ENCODE data around the gene KLK1. TPM values are rescaled to one million over a fixed set of nuclear protein-coding genes. Genes with fewer than 3 reads are reported as not detected.
"Not testable (repeated sequence)": the region's sequence is repeated elsewhere in the genome, so short reads cannot be mapped to it uniquely, and the experiment has no call there.

The KLK1 gene
- total RNA-seq, 4 donors from 2014 or later = 0.82 TPM; not detected in 3

DNA sequence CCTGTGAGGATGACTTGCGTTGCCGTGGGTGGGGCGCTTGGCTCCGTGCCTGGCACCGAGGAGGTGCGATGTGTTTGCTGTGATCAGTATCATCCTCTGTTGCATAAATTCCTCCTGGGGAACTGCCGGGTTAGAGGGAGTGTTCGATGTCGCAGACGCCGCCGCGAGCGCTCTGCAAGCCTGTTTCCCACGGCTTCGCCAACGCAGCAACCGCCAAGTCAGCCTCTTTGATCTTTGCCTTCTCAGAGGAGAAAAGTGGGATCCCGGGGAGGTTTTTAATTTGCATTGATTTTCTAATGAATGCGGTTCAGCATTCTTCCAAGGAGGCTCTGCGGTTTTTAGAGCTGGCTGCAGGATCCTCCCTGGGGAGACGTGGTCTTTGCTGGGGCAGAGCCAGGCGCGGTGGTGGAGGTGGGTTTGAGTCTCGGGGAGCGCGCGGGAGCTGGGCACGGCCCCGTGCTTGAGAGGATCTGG lies 45.7 kb downstream of the KLK1 start:
- DNase-seq = no peak
- intact Hi-C loops (cut with DNase I; ENCODE audit: low total_unique reads) = loop anchor here (10.0 kb wide), 1 partner anchor 423 kb away; no protein-coding TSS in a partner anchor
- Histone ChIP-seq H3K4me1 (no peaks in the 10 kb centered on the region), H3K36me3 (no peaks in the 10 kb centered on the region), H3K27ac (no peak overlapping the region), H3K27me3 (peaks cover 0 to 38% of the 10 kb centered on the region in 2 donors), H3K9me3 (no peaks in the 10 kb centered on the region), H3K4me3 (no peak overlapping the region)
- TF ChIP-seq, protein P1, sequence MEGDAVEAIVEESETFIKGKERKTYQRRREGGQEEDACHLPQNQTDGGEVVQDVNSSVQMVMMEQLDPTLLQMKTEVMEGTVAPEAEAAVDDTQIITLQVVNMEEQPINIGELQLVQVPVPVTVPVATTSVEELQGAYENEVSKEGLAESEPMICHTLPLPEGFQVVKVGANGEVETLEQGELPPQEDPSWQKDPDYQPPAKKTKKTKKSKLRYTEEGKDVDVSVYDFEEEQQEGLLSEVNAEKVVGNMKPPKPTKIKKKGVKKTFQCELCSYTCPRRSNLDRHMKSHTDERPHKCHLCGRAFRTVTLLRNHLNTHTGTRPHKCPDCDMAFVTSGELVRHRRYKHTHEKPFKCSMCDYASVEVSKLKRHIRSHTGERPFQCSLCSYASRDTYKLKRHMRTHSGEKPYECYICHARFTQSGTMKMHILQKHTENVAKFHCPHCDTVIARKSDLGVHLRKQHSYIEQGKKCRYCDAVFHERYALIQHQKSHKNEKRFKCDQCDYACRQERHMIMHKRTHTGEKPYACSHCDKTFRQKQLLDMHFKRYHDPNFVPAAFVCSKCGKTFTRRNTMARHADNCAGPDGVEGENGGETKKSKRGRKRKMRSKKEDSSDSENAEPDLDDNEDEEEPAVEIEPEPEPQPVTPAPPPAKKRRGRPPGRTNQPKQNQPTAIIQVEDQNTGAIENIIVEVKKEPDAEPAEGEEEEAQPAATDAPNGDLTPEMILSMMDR (IDR thresholded peaks at IDR 0.05) = no peak

DNA sequence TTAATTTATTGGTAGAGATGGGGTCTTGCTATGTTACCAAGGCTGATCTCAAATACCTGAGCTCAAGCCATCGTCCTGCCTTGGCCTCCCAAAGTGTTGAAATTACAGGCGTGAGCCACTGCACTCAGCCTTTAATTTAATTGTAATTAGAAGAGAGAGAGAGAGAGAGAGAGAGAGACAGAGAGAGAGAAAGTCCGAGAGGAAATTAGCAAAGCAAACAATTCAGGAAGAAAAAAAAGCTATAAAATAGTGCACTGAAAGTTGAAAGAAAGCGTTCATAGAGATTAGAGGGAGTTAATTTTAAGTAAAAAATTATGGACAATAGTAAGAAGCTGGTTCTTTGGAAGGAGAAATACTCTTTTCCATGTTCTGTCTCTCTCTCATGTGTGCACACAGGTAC lies 46.3 kb downstream of the KLK1 start:
- no peak overlapping the region for H3K4me3 ChIP-seq
- no peak for DNase-seq
- H3K36me3 ChIP-seq = no peaks in the 10 kb centered on the region
- H3K27me3 ChIP-seq = peaks cover 0 to 38% of the 10 kb centered on the region in 2 donors
- TF ChIP-seq, protein P1 (IDR thresholded peaks at IDR 0.05) = no peak
- TF ChIP-seq POLR2A (IDR thresholded peaks at IDR 0.05) = no peak
- intact Hi-C loops (cut with DNase I; ENCODE audit: low total_unique reads) = loop anchor here (10.0 kb wide), 1 partner anchor 422 kb away; no protein-coding TSS in a partner anchor
- H3K9me3 ChIP-seq = no peaks in the 10 kb centered on the region
- no peak overlapping the region for H3K27ac ChIP-seq
- H3K4me1 ChIP-seq = no peaks in the 10 kb centered on the region

DNA sequence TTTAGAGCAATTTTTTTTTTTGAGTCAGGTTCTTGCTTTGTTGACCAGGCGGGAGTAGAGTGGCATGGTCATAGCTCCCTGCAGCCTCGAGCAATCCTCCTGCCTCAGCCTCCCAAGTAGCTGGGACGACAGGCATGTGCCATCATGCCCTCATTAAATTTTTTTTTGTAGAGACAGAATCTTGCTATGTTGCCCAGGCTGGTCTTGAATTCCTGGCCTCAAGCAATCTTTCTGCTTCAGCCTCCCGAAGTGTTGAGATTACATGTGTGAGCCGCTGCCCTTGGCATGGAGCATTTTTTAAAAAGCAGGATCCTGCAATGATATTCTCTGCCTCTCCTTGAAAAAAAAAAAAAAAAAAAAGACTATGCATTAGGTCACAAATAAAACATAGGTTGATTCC lies 47.5 kb downstream of the KLK1 start:
- Histone ChIP-seq H3K4me3 (no peak overlapping the region), H3K27me3 (peaks cover 0 to 38% of the 10 kb centered on the region in 2 donors), H3K36me3 (no peaks in the 10 kb centered on the region), H3K4me1 (no peaks in the 10 kb centered on the region), H3K27ac (no peak overlapping the region), H3K9me3 (no peaks in the 10 kb centered on the region)
- intact Hi-C loops (cut with DNase I; ENCODE audit: low total_unique reads) = loop anchor here (10.0 kb wide), 1 partner anchor 421 kb away; no protein-coding TSS in a partner anchor
- no peak for DNase-seq
- no peak for TF ChIP-seq POLR2A (IDR thresholded peaks at IDR 0.05)
- TF ChIP-seq, protein P1 (IDR thresholded peaks at IDR 0.05) = no peak

DNA sequence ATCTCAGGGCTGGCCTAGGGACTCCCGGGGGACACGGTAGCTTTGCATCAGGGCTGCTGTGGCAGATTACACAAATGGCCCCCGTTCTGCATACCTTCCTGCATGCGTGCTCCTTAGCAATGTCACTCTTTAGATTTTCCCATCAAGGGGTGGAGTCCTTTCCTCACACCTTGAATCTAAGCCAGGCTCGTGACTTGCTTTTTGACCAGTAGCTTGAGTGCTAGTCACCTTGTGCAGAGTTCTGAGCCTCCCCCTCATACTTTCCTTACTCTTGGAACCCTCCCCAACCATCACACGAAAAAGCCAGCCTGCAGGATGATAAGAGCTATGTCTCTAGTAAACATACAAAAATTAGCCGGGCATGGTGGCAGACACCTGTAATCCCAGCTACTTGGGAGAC lies 50.1 kb downstream of the KLK1 start:
- not testable (repeated sequence) for H3K27ac ChIP-seq, H3K9me3 ChIP-seq, H3K36me3 ChIP-seq, H3K4me1 ChIP-seq, DNase-seq, H3K4me3 ChIP-seq
- H3K27me3 ChIP-seq = peaks cover 0 to 19% of the 10 kb centered on the region in 2 donors
- intact Hi-C loops (cut with DNase I; ENCODE audit: low total_unique reads) = loop anchor here (10.0 kb wide), 1 partner anchor 419 kb away; no protein-coding TSS in a partner anchor

DNA sequence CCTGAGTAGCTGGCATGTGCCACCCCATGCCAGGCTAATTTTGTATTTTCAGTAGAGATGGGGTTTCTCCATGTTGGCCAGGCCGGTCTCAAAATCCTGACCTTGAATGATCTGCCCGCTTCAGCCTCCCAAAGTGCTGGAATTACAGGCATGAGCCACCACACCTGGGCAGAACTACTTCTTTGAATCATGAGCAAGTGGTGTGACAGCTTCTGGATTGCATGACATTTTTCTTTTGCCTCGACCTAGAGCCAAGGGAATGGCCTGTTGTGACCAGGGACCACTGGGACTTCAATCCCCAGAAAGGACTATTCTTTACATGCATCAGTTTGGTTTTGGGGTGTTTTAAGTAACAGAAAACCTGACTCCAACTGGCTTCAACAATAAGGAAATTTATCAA lies 50.7 kb downstream of the KLK1 start:
- not testable (repeated sequence) for H3K36me3 ChIP-seq, H3K27ac ChIP-seq, H3K4me3 ChIP-seq, H3K4me1 ChIP-seq, DNase-seq, H3K9me3 ChIP-seq
- intact Hi-C loops (cut with DNase I; ENCODE audit: low total_unique reads) = loop anchor here (10.0 kb wide), 1 partner anchor 418 kb away; no protein-coding TSS in a partner anchor
- H3K27me3 ChIP-seq = peaks cover 0 to 13% of the 10 kb centered on the region in 2 donors

DNA sequence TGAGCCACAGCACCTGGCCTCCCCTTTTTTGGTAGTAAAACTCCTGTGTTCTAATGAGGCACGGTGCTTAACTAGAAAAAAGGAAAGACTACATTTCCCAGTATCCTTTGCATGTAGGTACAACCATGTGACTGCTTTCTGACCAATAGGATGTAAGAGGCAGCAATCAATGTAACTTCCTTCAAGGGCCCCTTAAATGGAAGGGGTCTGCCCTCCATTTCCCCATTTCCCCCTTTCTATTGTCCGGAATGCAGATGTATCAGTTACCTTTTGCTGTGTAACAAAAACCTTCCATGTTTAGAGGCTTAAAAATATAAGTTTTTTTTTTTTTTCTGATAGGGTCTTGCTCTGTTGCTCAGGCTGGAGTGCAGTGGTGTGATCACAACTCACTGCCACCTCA lies 51.1 kb downstream of the KLK1 start:
- Histone ChIP-seq H3K36me3 (no peaks in the 10 kb centered on the region), H3K27ac (no peak overlapping the region), H3K27me3 (peaks cover 0 to 9% of the 10 kb centered on the region in 2 donors), H3K4me3 (no peak overlapping the region), H3K4me1 (no peaks in the 10 kb centered on the region), H3K9me3 (no peaks in the 10 kb centered on the region)
- TF ChIP-seq POLR2A (IDR thresholded peaks at IDR 0.05) = no peak
- TF ChIP-seq, protein P1 (IDR thresholded peaks at IDR 0.05) = no peak
- intact Hi-C loops (cut with DNase I; ENCODE audit: low total_unique reads) = loop anchor here (10.0 kb wide), 1 partner anchor 418 kb away; no protein-coding TSS in a partner anchor
- DNase-seq = no peak
